Urinary bladder (tissue), 4 donors: ENCODE results near the gene MYO19. TPM values are rescaled to one million over a fixed set of nuclear protein-coding genes. Genes with fewer than 3 reads are reported as not detected.
"Not testable (repeated sequence)": the region's sequence is repeated elsewhere in the genome, so short reads cannot be mapped to it uniquely, and the experiment has no call there.

ENCODE experiments used
- DNase-seq: peaks from one replicate; pipeline ENCODE4 v3.0.0-alpha.2; 2015; ENCODE audit errors: extremely low spot score
- H3K27ac ChIP-seq: one replicate; pipeline ENCODE4 v1.5.1; 2013; ENCODE audit warnings: low read depth, mild to moderate bottlenecking, moderate library complexity
- H3K36me3 ChIP-seq: one replicate; pipeline ENCODE4 v1.6.1; 2013; ENCODE audit warnings: mild to moderate bottlenecking, moderate library complexity; ENCODE audit not compliant: insufficient read depth
- H3K4me1 ChIP-seq: one replicate; pipeline ENCODE4 v1.6.1; 2013; ENCODE audit warnings: mild to moderate bottlenecking, moderate library complexity; ENCODE audit not compliant: insufficient read depth
- H3K4me3 ChIP-seq: one replicate; pipeline ENCODE4 v1.5.1; 2013; ENCODE audit warnings: low read depth, low read length
- WGBS: extraction: QIAGEN DNeasy Blood & Tissue Kit; methylation state at CpG from one replicate; pipeline ENCODE4 v1.1.7; 2013; 5-methylcytosine and 5-hydroxymethylcytosine counted together
- polyA plus RNA-seq: library from polyadenylated mRNA; stranded (reverse); fragments of 200-250 nt; gene quantifications from one replicate; pipeline ENCODE4 v1.2.3, GENCODE V29; 2013
- total RNA-seq: library from RNA; depleted of rRNA; stranded (reverse); fragments of >200 nt; gene quantifications from one replicate; pipeline ENCODE4 v1.2.3, GENCODE V29; 2014
- donor health status: healthy with polysubstance abuse.
- donor health status: healthy.

The MYO19 gene
- total and polyA plus RNA-seq, 2 donors: 20.2 to 48.5 TPM

DNA sequence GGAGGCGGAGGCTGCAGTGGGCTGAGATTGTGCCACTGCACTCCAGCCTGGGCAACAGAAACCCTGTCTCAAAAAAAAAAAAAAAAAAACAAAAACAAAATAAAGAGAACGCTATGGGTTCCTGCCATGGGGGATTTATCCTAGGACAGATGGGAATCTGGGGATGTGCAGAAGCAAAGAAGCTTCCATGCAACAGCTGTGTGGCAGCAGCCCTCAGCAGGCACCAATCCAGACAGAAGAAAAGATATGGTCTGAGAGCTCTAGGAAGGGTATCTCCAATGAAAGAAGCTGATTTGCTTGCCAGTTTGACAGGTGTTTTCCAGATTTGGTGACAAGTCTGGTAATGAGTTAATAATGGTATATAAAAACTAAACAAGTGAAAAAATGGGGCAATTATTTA, 11.6 kb downstream of the MYO19 start:
- 91% methylated on average over 2 of the region's 2 CpGs for whole genome bisulfite sequencing
- H3K4me3 ChIP-seq: no peak overlapping the region

DNA sequence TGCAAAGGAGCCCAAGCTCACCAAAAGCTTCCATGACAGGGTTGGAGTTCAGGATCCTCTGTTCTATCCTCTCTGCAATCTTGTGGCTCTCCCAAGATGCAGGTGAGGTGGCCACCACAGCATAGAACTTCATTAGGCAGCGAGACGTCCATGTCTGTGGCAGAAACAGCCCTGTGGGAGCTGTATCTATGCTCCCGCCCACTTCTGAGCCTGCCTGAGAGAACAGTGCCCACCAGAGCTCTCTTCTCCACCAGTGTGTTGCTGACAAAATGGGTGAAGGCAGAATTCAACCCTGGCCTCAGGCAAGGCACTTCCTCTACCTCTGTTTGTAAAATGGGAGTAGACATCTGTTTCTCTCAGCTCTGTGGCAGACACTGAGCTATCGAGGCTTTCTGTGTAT, 18.8 kb downstream of the MYO19 start:
- H3K27ac ChIP-seq: no peak overlapping the region

More for the DNA sequence above, 11.6 kb downstream of the MYO19 start:
- Histone ChIP-seq H3K4me1 (no peaks in the 10 kb centered on the region), H3K36me3 (peaks cover 2% of the 10 kb centered on the region), H3K27ac (no peak overlapping the region)
- no peak for DNase-seq

DNA sequence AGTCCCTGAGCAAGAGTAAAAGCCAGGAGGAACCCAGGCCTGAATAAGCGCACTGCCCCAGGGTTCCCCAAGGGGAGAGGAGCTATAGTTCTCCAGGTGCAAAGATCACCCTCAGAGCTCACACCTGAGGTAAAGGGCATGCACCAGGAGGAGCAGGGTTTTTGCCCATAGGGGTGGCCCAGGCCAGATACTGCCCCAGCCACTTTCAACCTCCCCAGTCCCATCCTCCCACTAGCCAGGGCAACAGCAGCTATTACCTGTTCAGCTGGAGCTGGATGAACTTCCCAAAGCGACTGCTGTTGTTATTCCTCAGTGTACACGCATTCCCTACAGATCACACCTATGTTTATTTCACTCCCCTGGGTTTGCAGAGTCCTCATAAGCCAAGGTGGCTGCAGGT, 19.8 kb downstream of the MYO19 start:
- H3K4me3 ChIP-seq: no peak overlapping the region
- DNase-seq: no peak
- H3K4me1 ChIP-seq: no peaks in the 10 kb centered on the region
- no peak overlapping the region for H3K27ac ChIP-seq
- H3K36me3 ChIP-seq: no peaks in the 10 kb centered on the region
- WGBS: 97% methylated on average over 3 of the region's 3 CpGs

More for the DNA sequence above, 18.8 kb downstream of the MYO19 start:
- H3K4me3 ChIP-seq: no peak overlapping the region
- DNase-seq: no peak
- no peaks in the 10 kb centered on the region for H3K36me3 ChIP-seq
- H3K4me1 ChIP-seq: no peaks in the 10 kb centered on the region
- WGBS: 92% methylated on average over 4 of the region's 4 CpGs

DNA sequence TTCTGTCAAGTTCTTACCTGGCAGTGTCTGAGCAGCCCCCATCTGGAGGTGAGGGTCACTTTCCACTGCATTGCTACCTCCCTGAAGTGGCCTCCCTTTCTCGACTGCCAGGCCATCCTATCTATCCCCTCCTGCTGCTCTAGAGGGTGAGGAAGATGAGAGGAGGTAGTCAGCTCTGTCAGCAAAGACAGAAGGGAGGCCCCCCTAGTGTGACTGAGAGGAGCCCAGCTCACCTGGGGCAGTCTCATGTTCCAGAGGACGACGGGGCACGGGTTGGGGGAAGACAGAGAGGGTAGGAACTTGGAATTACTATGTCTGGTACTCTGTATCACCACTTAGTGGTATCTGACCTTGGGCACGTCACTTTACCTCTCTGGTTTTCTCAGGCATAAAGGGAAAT, 22.0 kb downstream of the MYO19 start:
- no peaks in the 10 kb centered on the region for H3K4me1 ChIP-seq
- WGBS: 90% methylated on average over 5 of the region's 5 CpGs
- no peaks in the 10 kb centered on the region for H3K36me3 ChIP-seq
- H3K4me3 ChIP-seq: no peak overlapping the region
- no peak for DNase-seq
- H3K27ac ChIP-seq: no peak overlapping the region

DNA sequence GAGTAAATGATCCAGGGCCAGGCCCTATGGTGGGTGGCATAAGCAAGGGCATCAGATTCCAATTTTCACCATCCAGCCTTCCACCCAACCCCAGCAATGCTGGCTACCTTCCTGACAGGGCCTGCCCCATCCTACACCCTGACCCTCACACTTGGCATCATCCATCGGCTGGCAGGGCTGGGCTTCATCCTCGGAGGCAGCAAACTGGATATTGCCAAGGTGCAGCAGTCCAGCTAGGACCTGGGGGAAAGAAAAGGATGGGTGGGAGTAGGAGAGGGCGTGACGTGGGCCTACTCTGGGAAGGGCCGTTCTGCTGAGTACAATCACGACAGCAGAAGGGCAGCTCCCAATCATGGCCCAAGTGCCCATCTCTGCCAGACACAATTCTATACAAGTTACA, 23.5 kb downstream of the MYO19 start:
- Histone ChIP-seq H3K27ac (no peak overlapping the region), H3K4me3 (no peak overlapping the region), H3K36me3 (no peaks in the 10 kb centered on the region), H3K4me1 (no peaks in the 10 kb centered on the region)
- no peak for DNase-seq
- WGBS: 87% methylated on average over 6 of the region's 6 CpGs

DNA sequence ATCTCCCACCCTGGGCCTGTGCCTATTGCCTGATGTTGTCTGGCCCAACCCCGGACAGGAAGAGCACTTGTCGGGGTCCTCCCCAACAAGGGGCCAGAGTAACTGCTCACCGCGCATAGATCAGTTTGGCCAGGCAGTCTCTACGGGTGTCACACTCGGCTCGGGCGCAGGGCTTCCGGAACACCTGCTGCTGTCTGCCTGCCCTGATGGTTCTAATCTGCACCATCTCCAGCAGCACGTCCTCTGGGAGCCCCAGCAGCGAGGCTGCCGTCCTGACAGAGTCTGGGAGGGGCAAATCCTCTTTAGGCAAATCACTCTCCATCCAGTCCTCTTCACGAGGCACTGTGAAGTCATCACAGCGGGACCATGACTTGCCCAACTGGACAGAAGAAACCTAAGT, 24.0 kb downstream of the MYO19 start:
- Histone ChIP-seq H3K36me3 (no peaks in the 10 kb centered on the region), H3K4me3 (no peak overlapping the region), H3K4me1 (no peaks in the 10 kb centered on the region), H3K27ac (no peak overlapping the region)
- 84% methylated on average over 14 of the region's 14 CpGs for WGBS
- no peak for DNase-seq

DNA sequence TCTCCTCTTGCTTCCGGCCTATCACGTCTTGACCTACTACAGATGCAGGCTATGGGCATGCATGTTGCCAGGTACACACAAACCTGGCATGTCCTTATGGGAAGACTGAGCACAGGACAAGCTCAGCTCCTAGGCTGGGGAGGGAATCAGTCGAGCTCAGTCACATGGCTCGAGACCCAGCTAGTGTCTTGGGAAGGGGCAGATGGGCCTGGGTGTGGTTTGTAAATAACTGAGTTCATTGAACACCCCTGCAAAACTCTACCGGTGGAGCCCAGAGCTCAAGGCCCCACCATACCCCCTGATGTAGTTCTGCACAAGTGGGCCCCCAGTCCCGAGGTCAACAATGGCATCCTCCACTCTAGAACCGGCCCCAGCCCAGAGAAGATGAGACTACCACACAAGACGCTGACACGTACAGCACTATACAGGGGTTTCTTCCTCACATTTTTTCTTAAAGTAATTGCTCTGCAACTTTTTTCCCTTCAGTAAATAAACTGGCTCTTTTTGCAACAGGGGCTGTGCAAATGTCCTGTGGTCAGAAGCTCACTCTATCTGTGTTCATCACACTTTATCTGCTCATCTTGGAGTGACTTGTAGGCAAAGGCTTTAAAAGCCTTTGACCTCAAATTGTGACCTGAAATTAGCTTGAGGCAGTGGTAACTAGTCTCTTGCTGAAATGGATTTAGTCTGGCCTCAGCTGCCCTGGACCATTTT, 25.2 kb downstream of the MYO19 start:
- Histone ChIP-seq H3K27ac (no peak overlapping the region), H3K36me3 (no peaks in the 10 kb centered on the region)

DNA sequence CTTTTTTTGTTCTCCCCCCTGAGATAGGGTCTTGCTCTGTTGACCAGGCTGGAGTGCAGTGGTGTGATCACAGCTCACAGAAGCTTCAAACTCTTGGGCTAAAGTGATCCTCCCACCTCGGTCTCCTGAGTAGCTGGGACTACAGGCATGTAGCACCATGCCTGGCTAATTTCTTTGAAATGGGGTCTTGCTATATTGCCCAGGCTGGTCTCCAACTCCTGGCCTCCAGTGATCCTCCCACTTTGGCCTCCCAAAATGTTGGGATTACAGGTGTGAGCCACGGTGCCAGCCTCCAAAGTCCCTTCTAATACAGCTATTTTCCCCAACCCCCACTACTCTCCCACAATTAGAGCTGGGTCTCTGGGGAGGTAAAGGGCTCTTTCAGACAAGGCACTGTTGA, 26.2 kb downstream of the MYO19 start:
- 95% methylated on average over 2 of the region's 2 CpGs for WGBS
- not testable (repeated sequence) for H3K27ac ChIP-seq, H3K4me3 ChIP-seq, DNase-seq, H3K4me1 ChIP-seq, H3K36me3 ChIP-seq

More for the DNA sequence above, 25.2 kb downstream of the MYO19 start:
- Histone ChIP-seq H3K4me1 (no peaks in the 10 kb centered on the region), H3K4me3 (no peak overlapping the region)
- DNase-seq: no peak
- 94% methylated on average over 9 of the region's 9 CpGs for WGBS

DNA sequence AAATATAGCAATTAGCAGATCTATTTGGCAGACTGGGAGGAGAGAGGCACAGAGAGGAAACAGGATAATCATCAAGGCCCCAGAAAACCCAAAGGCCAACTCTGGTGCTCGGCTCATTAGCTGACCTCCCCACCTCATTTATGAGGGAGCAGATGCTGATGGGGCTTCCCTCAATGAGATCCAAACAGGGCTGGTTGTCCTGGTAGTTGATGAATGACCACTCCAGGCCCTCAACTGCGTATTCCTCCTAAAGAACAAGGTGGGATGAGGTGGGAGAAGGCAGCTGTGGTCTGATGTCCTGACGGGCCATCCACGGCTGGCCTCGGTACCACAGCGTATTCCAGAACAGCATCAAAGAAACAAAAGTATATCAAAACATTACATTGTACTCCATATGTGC, 27.4 kb downstream of the MYO19 start:
- Histone ChIP-seq H3K36me3 (no peaks in the 10 kb centered on the region), H3K4me1 (no peaks in the 10 kb centered on the region), H3K4me3 (no peak overlapping the region), H3K27ac (no peak overlapping the region)
- no peak for DNase-seq
- 86% methylated on average over 6 of the region's 6 CpGs for WGBS

DNA sequence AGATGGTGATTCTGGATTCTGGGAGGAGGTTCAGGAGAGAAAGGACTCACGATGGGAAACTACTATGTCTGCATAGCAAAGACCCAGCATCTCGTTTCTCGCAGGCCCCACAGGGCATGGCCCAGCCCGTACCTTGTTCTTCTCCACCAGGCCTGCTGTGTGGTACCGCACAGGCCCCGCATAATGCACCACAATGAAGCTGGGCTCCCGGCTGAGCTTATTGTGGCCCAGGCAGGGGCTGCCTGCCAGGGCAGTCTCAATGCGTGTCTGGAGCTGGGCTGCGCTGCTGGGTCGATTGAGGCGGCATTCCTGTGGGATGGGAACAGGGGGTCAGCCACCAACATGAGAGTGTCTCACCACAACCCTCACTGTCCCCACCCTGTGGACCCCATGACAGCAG, 27.8 kb downstream of the MYO19 start:
- Histone ChIP-seq H3K27ac (no peak overlapping the region), H3K36me3 (no peaks in the 10 kb centered on the region), H3K4me1 (no peaks in the 10 kb centered on the region), H3K4me3 (no peak overlapping the region)
- no peak for DNase-seq
- WGBS: 95% methylated on average over 11 of the region's 11 CpGs

DNA sequence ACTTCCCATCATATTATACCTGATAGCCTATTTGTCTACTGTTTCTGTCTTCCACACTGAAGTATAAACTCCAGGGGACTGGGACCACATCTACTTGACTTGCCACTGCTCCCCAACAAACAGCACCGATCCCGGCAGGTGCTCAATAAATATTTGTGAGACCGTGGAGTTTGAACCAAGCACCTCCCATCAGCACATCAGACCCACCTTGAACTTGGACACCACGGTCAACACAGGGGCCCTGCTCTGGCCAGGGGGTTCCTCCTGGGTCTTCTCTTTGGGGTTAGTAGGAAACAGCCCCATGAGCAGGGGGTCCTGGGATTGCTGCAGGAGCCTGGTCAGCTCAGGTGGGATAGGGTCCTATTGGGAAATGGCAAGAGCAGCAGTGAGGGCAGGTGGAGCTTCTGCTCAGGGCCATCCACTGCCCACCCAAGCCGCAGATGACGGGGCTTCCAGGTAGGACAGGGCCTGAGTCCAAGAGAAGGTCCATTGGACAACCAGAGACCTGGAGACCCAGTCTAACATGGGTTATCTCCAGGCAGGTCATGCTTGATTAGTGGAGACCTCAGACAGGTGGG, 28.3 kb downstream of the MYO19 start:
- Histone ChIP-seq H3K36me3 (no peaks in the 10 kb centered on the region), H3K4me3 (no peak overlapping the region), H3K4me1 (no peaks in the 10 kb centered on the region), H3K27ac (no peak overlapping the region)
- DNase-seq: no peak
- WGBS: 83% methylated on average over 6 of the region's 6 CpGs

DNA sequence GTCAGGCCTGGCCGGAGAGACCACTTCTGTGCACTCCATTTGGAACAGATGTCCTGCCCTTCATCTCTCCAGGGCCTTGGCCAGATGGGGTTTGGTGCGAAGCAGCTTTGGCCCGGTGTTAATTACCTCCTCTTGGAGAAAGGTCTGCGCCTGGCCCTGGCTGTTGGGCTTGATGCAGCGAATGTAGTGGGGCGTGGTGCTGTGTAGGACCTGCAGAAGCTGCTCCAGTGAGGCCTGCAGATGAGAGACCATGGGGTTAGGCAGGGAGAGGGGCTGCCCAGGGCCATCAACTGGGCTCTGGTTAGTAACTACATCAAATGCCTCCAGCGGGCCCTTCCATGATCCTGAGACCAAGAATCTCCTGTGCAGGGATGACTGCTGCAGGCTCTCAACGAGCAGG, 29.5 kb downstream of the MYO19 start:
- Histone ChIP-seq H3K36me3 (no peaks in the 10 kb centered on the region), H3K4me1 (no peaks in the 10 kb centered on the region), H3K27ac (no peak overlapping the region), H3K4me3 (no peak overlapping the region)
- WGBS: 93% methylated on average over 8 of the region's 8 CpGs
- DNase-seq: no peak

DNA sequence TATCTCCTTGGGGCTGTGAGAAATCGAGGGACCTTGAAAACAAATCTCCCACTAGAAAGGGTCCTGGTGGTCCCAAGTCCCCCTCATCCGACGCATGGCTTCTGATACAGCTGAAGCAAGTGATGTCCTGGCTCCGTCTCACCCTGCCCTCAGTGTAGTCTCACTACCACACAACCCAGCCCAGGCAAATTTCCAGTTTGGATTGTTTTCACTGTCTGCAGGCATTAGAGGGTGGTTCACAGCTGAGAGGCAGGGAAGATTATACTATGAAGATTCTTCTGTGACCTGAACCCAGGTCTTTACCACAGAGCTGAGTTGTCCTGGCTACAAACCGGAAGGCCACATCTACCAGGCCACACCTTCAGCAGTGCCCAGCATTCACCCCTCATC, 30.5 kb downstream of the MYO19 start:
- DNase-seq: no peak
- H3K27ac ChIP-seq: no peak overlapping the region
- H3K36me3 ChIP-seq: no peaks in the 10 kb centered on the region
- no peaks in the 10 kb centered on the region for H3K4me1 ChIP-seq
- H3K4me3 ChIP-seq: no peak overlapping the region
- WGBS: 97% methylated on average over 5 of the region's 5 CpGs

DNA sequence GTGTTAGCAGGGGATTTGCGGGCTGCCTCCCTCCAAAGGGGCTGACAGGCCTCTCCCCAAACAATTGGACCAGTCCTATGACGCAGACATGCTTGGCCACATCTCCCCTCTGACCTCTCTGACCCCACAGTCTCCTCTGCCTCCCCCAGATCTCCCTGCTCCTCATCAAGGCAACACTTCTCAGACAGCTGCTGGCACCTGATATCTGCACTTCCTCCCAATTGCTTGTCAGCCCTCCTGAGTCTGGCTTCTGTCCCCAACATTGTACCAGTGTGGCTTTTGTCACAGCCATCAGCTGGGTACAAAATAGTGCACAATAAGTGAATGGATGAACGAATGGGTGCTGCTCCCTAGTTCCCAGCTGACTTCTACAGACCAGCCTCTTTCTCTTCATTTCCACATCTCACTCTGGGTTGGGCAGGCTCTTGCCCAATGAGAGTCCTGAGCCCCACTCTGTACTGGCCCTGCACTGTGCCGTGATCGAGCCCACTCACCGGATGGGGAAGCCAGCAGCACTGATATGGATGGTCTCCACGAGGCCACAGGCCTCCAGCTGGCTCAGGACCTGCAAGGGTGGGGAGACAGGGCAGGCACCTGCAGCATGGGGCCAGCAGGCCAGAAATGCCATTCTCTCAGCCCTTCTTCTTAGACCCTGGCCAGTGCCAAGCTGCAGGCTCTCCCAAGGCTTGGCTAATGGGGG, 31.1 kb downstream of the MYO19 start:
- no peak overlapping the region for H3K4me3 ChIP-seq
- no peaks in the 10 kb centered on the region for H3K36me3 ChIP-seq
- H3K27ac ChIP-seq: no peak overlapping the region
- WGBS: 91% methylated on average over 7 of the region's 7 CpGs
- H3K4me1 ChIP-seq: no peaks in the 10 kb centered on the region
- no peak for DNase-seq
